ENCODE results near the gene TCP11.

TCP11 gene

DNA sequence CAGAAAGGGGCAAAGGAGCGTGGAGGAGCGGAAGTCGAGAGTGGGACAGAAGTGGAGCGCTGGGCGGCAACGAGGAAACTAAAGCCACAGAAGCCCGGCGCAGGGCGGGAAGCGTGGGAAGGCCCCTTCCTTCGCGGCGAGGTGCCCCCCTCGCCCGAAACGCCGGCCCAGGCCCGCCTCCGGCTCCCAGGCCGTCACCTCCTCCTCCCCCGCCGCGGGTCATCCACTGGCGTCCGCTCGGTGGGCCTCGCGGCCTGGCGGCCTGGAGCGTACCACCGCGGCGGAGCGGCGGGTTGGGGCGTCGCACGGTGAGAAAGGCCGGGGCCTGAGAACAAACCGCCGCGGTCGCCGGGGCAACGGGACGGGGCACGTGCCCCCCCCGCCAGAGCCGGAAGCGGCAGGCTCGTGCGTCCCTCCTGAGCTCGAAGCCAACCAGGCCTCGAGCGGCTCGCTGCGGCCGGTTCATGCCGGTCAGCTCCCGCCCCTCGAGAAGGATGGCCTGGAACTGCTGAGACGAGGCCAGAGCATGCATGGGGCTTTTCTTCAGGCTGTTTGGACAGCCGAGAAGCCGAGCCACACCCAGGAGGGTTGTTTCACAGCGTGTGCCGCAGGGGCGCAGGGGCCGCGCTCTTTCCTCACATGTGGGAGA lies at the start of gene TCP11:
TCP11 (minus strand) TSS at position 333 of the 649 bp plus-strand sequence. CDS start 469 bp downstream, outside the sequence.
- no peak for DNase-seq (ENCODE audit: low read depth, low spot score)

DNA sequence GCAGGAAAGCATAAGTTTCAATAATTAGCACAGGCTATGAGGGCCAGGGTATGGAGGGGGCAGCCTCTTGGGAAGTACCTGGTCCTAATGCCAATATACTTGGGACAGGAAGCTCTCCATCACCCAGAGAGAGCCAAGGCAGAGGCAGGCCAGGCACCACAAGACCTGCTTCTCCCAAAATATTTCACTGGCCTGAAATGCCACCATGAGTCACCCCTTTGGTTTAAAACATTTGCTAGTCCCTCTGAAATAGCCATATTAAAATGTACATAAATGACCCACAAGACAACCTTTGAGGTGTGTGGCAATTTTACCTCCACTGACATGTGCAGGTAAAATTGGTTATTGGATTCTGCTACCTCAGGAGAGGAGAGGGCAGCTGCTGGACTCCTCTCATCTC lies 49.2 kb upstream of the TCP11 start:
- DNase-seq (ENCODE audit: low read depth, low spot score), result no peak

DNA sequence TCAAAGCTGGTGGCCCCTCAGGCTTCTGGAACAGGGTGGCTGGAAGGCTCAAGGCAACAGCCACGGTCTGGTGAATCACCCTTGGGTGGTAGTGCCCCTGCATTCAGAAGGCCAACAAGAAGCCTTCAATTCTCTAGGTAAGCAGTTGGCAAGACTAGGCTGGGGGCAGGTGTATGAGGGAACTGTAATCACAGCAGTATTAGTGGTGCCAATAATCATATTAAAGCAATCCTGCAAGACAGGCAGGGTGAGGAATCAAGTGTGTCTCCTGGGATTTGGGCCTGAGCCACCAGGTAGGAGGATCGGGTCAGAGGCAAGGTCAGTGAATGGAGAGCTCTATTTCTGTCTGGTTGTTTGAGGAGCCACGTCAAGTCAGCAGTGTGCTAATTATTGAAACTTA lies 47.7 kb upstream of the TCP11 start:
- no peak for DNase-seq (ENCODE audit: low read depth, low spot score)

DNA sequence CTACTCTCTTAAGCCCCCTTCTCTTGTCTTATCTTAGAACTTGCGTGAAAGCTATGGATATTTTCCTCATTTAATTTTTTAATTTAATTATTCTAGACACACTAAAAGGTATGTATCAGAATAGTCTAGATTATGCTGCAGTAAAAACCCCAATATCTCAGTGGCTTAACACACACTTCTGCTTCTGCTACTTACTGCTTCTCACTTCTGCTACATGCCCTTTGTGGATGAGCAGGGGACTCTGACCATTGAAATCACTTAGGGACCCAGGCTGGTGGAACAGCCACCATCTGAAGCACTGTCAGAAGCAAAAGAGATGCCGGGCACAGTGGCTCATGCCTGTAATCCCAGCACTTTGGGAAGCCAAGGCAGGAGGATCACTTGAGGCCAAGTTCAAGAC lies 45.4 kb upstream of the TCP11 start:
- DNase-seq (ENCODE audit: low read depth, low spot score), result no peak

DNA sequence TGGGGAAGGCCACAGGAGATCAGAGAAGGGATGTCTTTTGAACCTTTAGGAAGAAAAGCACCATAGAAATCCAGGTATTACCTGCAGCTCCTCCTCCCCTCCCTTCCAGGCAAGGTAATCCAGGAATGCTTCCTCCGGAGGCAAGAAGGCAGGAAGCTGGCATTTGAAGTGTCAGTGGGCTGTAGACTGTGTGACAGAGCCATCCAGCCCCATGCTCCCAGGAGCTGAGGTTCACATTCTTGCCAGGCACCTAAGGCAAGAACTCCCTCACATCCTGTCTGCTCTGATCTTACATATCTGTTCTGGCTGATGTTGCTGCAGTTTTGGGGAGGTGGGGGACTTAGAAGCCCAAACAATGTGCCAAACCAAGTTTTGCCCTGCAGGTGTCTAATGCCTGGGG lies 44.8 kb upstream of the TCP11 start:
- DNase-seq (ENCODE audit: low read depth, low spot score), result no peak

DNA sequence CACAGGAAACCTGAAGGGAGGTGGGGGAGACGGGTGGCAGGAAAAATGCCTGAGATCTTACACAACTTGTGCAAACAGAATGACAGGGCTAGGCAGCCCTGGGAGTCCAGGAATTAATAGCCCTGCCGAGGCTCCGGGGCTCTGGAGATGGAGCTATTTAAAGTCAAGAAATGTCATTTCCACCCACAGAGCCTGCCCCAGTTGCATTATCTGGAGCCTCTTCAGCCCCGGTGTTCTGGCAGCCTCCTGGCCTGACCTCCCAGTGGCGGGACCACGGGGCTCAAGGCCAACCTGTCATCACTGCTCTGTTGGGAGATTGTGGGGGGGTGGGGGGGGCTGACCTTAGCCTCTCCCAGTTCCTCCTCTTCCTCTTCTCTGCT lies 44.2 kb upstream of the TCP11 start:
- no peak for DNase-seq (ENCODE audit: low read depth, low spot score)

DNA sequence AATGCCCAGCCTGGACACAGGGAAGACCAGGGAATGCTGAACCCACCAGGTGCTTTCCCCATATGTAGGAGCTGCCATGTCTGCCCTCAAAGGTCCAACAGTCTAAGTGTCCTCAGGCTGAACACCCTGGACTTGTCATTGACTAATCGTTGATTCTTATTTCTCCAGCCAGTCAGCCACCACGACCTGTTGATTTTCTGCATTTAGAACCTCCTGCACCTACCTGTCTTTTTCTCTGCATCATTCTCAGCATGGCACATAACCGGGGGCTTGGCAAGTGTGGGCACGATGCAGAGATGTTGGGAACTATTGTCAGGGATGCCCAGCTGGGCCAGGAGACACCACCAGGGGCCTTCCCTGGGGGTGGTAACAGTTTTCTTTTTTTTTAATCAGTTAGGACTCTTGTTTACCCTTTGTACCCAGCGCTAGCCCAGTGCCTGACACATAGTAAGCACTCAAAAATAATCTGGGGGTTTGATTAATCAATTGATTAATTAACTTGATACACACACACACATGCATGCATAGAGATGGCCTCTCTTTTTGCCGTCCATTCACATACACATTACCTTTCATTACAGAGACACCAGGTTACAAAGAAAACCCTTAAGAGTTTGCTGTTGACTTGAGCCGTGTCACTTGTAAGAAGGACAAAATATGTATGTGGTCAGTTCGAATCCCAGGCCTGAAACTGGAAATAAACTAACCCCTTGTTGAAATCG lies 43.6 kb upstream of the TCP11 start:
- DNase-seq (ENCODE audit: low read depth, low spot score), result no peak

DNA sequence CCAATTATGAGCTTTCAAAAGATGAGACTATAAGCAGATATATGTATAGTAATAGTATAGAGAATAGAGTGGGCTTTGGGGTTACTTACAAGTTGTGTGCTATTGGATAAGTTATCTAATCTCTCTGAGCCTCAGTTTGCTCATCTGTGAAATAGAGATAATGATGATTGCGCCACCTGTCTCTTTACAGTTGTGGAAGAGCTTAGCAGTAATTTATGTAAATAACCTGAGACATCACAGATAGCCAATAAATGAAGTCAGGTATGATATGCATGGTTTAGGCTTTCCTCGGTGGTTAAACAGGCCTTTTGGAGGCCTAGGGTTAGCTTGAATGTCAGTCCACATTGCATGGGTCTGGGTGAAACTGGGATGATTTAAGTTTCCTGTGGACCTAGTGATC lies 42.8 kb upstream of the TCP11 start:
- DNase-seq (ENCODE audit: low read depth, low spot score), result no peak

DNA sequence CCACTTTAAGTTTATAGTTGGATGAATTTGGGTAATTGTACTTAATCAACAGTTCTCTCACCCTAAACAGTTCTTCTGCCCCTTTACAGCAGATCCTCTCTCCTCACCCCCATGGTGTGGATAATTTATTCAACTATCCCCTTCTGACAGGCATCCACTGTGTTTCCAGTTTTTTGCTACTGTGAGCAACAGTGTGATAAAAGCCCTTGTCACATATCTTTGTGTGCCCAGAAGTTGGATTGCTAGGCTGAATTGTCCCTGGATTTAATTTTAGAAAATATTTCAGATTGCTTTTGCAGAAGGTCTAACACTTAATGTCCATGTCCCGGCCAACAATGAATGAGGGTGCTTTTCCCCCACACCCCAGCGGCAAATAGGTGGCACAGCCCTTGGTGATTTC lies 42.1 kb upstream of the TCP11 start:
- no peak for DNase-seq (ENCODE audit: low read depth, low spot score)

DNA sequence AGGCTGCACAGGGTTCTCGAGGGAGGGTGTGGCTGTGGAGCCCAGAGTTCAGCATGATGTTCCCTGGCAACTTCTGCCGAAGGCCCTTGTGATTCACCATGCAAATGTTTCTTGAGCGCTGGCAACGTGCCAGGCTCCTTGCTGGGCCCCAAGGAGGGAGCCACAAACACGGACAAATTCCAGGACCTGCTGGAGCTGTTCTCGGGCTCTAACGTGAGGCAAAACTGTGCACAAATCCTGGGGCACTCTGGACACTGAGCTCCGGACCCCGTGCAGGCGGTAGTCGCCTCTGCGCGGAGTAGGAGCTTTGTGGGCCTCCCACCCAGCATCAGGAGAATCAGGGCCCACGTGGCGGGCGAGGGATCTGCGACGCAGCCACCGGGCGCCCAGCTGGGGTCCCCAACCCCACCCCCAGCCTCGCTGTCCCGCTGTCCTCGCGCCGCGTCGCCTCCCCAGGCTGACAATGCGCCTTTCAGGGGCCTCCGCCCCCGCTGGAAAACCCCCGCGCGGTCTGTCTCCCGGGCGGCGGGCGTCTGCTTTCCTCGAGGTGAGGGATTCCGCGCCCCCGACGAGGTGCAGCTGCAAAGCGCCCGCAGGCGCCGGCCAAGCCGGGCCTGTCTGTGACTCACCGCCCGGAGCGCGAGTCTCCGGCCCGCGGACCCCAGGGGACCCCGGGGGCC lies 40.9 kb upstream of the TCP11 start:
- DNase-seq (ENCODE audit: low read depth, low spot score), result no peak

DNA sequence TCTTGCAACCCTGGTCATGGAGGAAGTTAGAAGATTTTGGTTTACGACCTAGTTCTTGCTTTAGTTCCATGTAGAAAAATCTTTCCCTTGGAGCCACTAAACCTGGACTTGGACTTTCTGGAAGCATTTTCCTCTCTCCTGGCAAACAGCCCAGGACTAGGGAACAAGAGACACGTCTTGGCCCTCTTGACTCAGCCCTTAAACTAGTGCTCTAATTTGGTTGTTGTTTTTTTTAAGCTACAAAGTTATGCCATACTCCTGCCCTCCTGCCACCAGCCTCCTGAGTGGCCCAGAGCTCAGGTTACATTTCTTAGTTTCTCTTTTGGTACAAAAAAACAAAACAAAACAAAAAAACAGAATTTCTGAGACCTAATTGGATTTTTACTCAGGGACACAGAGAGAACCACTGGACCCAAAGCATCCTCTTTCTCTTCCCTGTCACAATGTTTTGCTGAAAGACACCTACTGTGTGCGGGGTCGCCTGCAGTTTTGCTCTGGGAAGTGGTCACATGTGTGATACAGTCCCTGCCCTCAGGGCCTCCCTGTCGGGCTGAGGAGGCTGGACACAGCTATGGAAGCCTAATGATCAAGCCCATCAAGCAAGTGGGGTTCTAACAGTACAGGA lies 40.3 kb upstream of the TCP11 start:
- no peak for DNase-seq (ENCODE audit: low read depth, low spot score)

DNA sequence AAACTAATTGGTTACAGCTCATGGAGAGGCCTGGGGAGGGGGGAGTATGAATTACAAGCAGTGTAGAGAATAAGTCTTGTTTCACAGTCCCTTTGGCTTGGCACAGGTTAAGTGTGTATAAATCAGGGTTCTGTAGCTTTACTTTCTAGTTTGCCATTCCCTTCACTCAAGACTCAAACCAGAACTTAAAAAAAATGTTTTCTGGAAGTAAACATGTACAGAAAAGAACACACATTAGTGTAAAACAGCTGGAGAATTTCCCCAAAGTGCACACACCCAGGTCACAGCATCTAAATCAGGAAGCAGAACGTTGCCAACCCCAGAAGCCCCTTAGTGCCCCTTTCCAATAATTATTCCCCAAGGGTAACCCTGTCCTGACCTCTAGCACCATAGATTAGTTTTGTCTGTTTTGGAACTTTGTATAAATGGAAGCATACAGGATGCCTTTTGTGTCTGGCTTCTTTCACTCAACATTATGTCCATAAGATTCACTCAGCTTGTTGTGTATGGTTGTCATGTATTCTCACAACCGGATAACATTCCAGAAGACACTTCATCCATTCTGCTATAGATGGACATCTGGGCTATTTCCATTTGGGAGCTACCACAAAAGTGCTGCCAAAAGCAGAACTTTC lies 38.9 kb upstream of the TCP11 start:
- no peak for DNase-seq (ENCODE audit: low read depth, low spot score)

DNA sequence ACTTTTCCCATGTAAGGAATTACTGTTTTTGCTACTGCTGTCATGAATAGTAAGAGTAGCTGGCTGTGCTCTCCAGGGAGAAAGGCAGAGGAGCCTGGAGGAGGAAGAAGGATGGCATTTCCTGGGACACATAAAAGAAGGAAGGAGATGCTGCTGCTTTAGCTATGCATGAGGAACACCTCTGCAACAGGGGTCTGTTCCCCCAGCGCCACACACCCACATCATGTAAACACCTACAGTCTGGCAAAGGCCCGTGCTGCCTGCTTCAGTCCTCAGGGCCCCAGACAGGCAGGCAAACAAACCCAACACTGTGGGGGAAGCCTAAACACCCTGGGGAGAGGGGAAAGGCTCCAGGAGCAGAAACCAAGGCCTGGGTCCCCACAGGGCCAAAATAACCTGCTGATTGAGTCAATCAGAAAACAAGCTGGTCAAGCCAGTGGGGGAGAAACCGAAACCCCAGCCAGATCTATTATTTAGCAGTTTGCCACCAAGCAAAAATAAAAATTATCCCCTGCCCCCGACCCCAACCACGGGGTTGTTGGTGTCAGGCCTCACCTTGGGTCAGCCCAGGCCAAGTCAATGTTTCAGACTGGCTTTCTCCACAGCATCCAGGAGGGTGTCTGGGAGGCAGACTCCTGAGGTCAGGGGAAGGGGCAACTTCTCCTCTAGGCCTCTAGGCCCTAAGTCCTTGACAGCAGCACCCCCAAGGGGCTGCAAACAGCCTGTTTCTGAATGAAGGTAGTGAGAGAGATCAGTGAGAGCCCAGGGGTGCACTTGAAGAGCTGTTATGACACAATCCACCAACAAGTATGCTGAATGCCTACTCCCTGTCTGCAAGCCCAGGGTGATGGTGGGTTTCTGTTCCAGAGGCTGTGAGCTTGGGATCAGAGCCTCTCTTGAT lies 38.0 kb upstream of the TCP11 start:
- DNase-seq (ENCODE audit: low read depth, low spot score), result no peak

DNA sequence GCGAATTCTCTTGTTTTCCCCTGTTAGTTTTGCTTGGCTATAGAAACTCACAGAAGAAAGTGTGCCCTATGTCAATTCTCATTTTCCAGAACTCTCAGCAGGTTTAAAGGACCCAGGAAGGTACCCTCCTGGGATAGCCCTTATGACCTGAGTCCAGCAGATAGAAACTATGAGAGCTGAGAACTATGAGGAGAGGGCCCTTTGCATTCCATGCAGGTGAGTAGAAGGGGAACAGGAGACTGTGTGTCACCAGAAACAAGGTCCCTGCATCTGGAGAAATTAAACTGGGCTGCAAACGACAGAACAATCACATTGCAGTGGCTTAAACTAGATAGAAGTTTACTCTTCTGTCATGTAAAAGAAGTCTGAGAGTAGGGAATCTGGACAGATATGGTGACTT lies 36.9 kb upstream of the TCP11 start:
- DNase-seq (ENCODE audit: low read depth, low spot score), result no peak

DNA sequence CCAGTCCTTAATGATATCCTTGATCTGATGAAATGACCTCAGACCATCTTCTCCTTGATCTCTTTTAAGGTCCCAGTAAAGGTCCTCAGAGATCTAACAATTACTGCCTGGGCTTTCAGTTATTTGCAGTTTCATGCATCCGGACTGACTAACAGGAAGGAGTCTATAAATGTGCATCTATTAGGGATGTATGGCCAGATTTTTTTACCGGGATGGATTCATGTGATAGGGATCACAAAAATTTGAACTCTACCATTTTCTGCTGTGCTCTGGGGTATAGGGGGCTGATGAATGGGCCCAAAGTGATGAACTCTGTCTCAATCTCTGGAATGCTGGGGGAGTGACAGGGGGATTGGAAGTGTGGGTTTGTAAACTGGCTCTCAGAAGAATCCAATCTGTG lies 36.5 kb upstream of the TCP11 start:
- no peak for DNase-seq (ENCODE audit: low read depth, low spot score)

DNA sequence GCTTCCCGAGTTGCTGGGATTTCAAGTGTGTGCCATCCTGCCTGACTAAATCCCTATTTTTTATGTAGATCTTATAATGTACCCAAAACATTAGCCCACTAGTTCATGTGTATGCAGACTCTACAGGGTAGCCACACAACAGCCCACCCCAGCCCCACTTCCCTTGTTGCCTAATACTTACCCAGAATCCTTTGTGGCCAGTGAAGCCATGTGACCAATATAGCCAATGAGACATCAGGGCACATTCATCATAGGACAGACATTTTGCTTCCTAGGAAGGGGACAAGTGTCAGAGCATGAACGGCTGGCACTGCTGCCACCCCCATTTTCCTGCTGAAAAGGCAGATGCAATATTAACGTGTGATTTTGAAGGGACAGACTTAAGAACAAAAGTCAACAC lies 36.0 kb upstream of the TCP11 start:
- DNase-seq (ENCODE audit: low read depth, low spot score), result no peak

DNA sequence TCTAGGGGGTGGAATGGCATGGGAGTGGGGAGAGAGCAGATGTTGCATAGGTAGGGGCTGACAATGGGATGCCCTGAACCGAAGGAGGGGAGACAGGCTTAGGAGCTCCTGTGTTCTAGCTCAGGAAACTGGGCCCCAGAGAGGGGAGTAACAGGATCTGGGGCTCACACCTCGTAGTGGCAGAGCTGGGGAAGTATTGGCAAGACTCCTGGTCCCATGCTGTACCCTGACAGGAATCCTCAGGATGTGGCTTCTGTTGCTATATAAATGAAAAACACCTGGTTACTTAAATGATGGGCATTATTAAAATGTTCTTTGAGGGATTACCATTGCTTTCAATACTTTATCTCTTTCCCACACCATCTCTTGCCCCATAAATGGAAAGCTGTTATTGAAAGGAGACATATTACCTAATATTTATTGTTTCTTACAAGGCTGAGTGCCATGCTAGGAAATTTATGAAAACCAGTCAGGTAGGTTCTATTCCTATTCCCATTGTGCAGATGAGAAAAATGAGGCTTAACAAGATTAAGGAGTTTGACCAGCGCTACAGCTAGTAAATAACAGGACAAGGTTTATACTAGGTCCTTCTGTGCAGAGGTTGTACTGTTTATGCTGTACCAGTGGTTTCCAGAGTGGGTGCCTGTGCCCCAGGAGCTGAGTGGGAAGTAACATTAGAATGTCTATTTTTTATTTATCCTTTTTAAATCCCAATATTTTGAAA lies 35.3 kb upstream of the TCP11 start:
- no peak for DNase-seq (ENCODE audit: low read depth, low spot score)

DNA sequence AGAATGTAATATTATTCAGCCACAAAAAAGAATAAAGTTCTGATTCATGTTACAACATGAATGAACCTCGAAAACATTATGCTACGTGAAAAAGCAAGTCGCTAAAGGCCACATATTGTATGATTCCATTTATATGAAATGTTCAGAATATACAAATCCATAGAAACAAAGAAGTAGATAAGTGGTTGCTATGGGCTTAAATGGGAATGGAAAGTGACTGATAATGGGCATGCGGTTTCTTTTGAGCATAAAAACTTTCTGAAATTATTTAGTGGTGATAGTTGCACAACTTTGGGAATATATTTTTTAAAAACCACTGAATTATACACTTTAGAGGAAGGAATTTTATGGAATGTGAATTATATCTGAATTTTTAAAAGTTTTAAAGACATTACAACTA lies 33.4 kb upstream of the TCP11 start:
- DNase-seq (ENCODE audit: low read depth, low spot score), result no peak

DNA sequence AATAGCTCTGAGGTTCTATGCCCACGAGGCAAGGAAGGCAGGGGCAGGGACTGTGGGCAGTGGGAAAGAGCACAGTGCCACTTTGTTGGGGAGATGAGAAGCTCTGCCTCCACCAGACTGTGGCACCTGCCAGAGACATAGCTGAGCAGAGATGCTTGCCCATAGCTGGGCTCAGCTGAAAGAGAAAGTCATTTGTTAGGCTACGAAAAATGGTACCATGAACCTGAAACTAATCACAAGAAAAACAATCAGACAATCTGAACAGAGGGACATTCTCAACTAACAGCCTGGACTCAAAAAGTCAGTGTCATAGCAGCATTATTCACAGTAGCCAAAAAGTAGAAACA lies 32.9 kb upstream of the TCP11 start:
- DNase-seq (ENCODE audit: low read depth, low spot score), result no peak

DNA sequence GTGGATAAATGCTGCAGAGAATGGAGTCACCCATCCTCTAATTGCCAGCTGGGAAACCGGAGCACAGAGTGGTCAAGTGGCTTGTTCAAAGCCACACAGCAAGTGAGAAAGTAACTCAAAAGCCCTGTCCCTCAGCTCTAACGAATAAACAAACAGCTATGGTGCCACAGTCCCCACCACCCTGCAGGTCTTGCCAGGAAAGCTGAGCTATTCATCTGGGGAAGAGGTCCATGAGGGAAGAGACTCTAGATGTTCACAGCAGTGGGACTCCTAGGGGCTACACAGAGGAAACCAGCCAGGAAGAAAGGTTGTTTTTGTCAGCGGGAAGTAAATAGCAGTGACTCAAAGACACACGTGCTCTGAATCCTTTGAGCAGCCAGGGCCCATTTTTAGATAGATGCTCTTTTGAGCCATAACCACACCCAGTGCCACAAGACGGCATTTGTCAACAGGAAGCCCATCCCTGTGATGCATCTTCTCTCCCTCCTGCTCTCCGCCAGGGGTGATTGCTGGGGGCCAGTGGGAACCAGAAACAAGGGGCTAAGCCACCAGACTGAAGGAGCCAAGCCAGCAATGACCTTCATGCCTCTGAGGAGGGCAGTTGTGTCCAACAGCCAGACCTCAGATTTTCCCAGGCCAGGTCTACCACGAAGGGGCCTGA lies 32.4 kb upstream of the TCP11 start:
- DNase-seq (ENCODE audit: low read depth, low spot score), result no peak
